HEK293 (cell line): ENCODE measurements around the gene PHETA1.
"Not testable (repeated sequence)": the region's sequence is repeated elsewhere in the genome, so short reads cannot be mapped to it uniquely, and the experiment has no call there.

Experiments used
- CTCF ChIA-PET: fragments of 350-600 bp; formaldehyde crosslinking; extraction: SDS; loops from one replicate; lab custom pipeline; 2021; ENCODE audit warnings: antibody characterized with exemption; lab: Yijun Ruan, JAX
- POLR2A ChIA-PET: fragments of 300-600 bp; formaldehyde crosslinking; extraction: SDS; loops from one replicate; lab custom pipeline; 2020; ENCODE audit warnings: antibody characterized with exemption, inconsistent platforms; lab: Yijun Ruan, JAX
- H3K27ac ChIP-seq: fragments of 200-500 bp; sonication (Bioruptor generic); 2 replicates; pipeline ENCODE4 v1.5.1; 2014; ENCODE audit warnings: low read depth, low read length, control low read depth, inconsistent platforms; ENCODE audit errors: extremely low read depth
- H3K36me3 ChIP-seq, 2 experiments: fragments of 200-500 bp in 1 of 2; sonication (Bioruptor generic) in 1 of 2; 1 replicate in 1 of 2; 2 replicates in 1 of 2; pipeline ENCODE4 v1.5.1; 2014 to 2017; ENCODE audit warnings: inconsistent platforms in 2 of 2, low read length in 2 of 2; ENCODE audit not compliant: control insufficient read depth in 2 of 2, insufficient read depth in 1 of 2
- H3K4me1 ChIP-seq: fragments of 200-500 bp; sonication (Bioruptor generic); 2 replicates; pipeline ENCODE4 v1.5.1; 2014; ENCODE audit warnings: mild to moderate bottlenecking, low read length, inconsistent platforms; ENCODE audit not compliant: control insufficient read depth, insufficient read depth
- H3K4me3 ChIP-seq: 2 replicates; pipeline ENCODE4 v1.5.1; 2011; ENCODE audit warnings: low read depth, mild to moderate bottlenecking, control low read depth, low read length, moderate library complexity
- H3K9me3 ChIP-seq: fragments of 200-500 bp; sonication (Bioruptor generic); 2 replicates; pipeline ENCODE4 v1.5.1; 2014; ENCODE audit warnings: low read depth, low read length, inconsistent platforms; ENCODE audit not compliant: control insufficient read depth, insufficient read depth
- KLF16 ChIP-seq: fragments of 450-650 bp; formaldehyde crosslinking; IDR thresholded peaks from 2 replicates; pipeline ENCODE4 v1.5.1; 2017; ENCODE audit warnings: missing biosample characterization, missing genetic modification characterization
- REPIN1 ChIP-seq: fragments of 450-650 bp; formaldehyde crosslinking; IDR thresholded peaks from 2 replicates; pipeline ENCODE4 v1.5.1; 2017; ENCODE audit warnings: missing biosample characterization, missing genetic modification characterization, low read depth
- SP3 ChIP-seq: fragments of 450-650 bp; formaldehyde crosslinking; IDR thresholded peaks from 2 replicates; pipeline ENCODE4 v1.5.1; 2016; ENCODE audit warnings: missing biosample characterization, missing genetic modification characterization
- ZBTB20 ChIP-seq: fragments of 450-650 bp; formaldehyde crosslinking; IDR thresholded peaks from 2 replicates; pipeline ENCODE4 v1.5.1; 2016; ENCODE audit warnings: missing biosample characterization, missing genetic modification characterization
- ZBTB21 ChIP-seq: fragments of 450-650 bp; formaldehyde crosslinking; IDR thresholded peaks from 2 replicates; pipeline ENCODE4 v1.5.1; 2017; ENCODE audit warnings: missing biosample characterization, missing genetic modification characterization
- ZFHX2 ChIP-seq: fragments of 450-650 bp; formaldehyde crosslinking; conservative IDR thresholded peaks from 2 replicates; pipeline ENCODE4 v1.5.1; 2016; ENCODE audit warnings: missing biosample characterization, missing genetic modification characterization
- ZNF114 ChIP-seq: fragments of 450-650 bp; formaldehyde crosslinking; IDR thresholded peaks from 2 replicates; pipeline ENCODE4 v1.5.0; 2017; ENCODE audit warnings: missing biosample characterization, missing genetic modification characterization
- ZNF394 ChIP-seq: fragments of 450-650 bp; formaldehyde crosslinking; IDR thresholded peaks from 2 replicates; pipeline ENCODE4 v1.5.1; 2016; ENCODE audit warnings: missing biosample characterization, missing genetic modification characterization, mild to moderate bottlenecking, moderate library complexity, borderline replicate concordance
- ZNF518A ChIP-seq: fragments of 450-650 bp; formaldehyde crosslinking; conservative IDR thresholded peaks from 2 replicates; pipeline ENCODE4 v1.5.1; 2016; ENCODE audit warnings: low read depth, missing biosample characterization, missing genetic modification characterization
- ZNF529 ChIP-seq: fragments of 450-650 bp; formaldehyde crosslinking; IDR thresholded peaks from 2 replicates; pipeline ENCODE4 v1.5.1; 2017; ENCODE audit warnings: missing genetic modification characterization, missing biosample characterization; ENCODE audit not compliant: insufficient replicate concordance
- ZNF555 ChIP-seq: fragments of 450-650 bp; formaldehyde crosslinking; conservative IDR thresholded peaks from 2 replicates; pipeline ENCODE4 v1.5.1; 2017; ENCODE audit warnings: missing biosample characterization, mild to moderate bottlenecking, missing genetic modification characterization, inconsistent platforms
- ZNF596 ChIP-seq: fragments of 450-650 bp; IDR thresholded peaks from 2 replicates; pipeline ENCODE4 v1.5.0; 2018; ENCODE audit warnings: missing biosample characterization, mild to moderate bottlenecking, missing genetic modification characterization, moderate library complexity
- ZNF610 ChIP-seq: fragments of 450-650 bp; formaldehyde crosslinking; IDR thresholded peaks from 2 replicates; pipeline ENCODE4 v1.5.1; 2016; ENCODE audit warnings: missing biosample characterization, missing genetic modification characterization, borderline replicate concordance
- ZSCAN16 ChIP-seq: fragments of 450-650 bp; formaldehyde crosslinking; IDR thresholded peaks from 2 replicates; pipeline ENCODE4 v1.5.1; 2016; ENCODE audit warnings: missing biosample characterization, missing genetic modification characterization
- ZSCAN30 ChIP-seq: fragments of 450-650 bp; IDR thresholded peaks from 2 replicates; pipeline ENCODE4 v1.5.1; 2018; ENCODE audit warnings: missing biosample characterization, mild to moderate bottlenecking, missing genetic modification characterization, moderate library complexity
- TF ChIP-seq, protein P1 (sequence below): fragments of 450-650 bp; formaldehyde crosslinking; IDR thresholded peaks from 2 replicates; pipeline ENCODE4 v1.5.1; 2016; ENCODE audit warnings: missing biosample characterization, missing genetic modification characterization

PHETA1 gene

DNA sequence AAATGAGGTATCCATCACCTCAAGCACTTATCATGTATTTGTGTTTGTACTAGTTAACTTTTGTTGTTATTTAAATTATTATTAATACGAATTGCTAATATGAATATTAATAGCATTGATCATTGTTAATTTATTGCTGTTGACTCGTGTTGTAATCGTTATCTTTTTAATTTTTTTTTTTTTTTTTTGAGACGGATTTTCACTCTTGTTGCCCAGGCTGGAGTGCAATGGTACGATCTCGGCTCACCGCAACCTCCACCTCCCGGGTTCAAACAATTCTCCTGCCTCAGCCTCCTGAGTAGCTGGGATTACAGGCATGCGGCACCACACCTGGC, 33.6 kb upstream of the PHETA1 start:
- H3K36me3 ChIP-seq, H3K4me3 ChIP-seq, H3K27ac ChIP-seq, H3K4me1 ChIP-seq, POLR2A ChIA-PET, H3K9me3 ChIP-seq: not testable (repeated sequence)
- CTCF ChIA-PET, result interaction anchor here (0.6 to 3.3 kb wide), 5 partner anchors 47 to 759 kb away, joined by 3 to 34 read pairs (median 3); no protein-coding TSS in a partner anchor

- TF ChIP-seq ZNF610 (tag by site-specific recombination) (no peak), ZNF555 (no peak), ZNF529 (tag by site-specific recombination) (no peak), ZBTB20 (tag by site-specific recombination) (no peak), ZFHX2 (tag by site-specific recombination) (no peak), KLF16 (tag by site-specific recombination) (no peak), ZSCAN16 (tag by site-specific recombination) (no peak), REPIN1 (tag by site-specific recombination) (no peak), ZBTB21 (tag by site-specific recombination) (no peak), ZNF518A (tag by site-specific recombination) (no peak), ZNF394 (tag by site-specific recombination) (no peak), ZSCAN30 (tag by site-specific recombination) (no peak), ZNF596 (tag by site-specific recombination) (no peak), SP3 (tag by site-specific recombination) (no peak), ZNF114 (no peak)
- TF ChIP-seq, protein P1, sequence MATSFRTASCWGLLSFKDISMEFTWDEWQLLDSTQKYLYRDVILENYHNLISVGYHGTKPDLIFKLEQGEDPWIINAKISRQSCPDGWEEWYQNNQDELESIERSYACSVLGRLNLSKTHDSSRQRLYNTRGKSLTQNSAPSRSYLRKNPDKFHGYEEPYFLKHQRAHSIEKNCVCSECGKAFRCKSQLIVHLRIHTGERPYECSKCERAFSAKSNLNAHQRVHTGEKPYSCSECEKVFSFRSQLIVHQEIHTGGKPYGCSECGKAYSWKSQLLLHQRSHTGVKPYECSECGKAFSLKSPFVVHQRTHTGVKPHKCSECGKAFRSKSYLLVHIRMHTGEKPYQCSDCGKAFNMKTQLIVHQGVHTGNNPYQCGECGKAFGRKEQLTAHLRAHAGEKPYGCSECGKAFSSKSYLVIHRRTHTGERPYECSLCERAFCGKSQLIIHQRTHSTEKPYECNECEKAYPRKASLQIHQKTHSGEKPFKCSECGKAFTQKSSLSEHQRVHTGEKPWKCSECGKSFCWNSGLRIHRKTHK (tag by site-specific recombination), result no peak
- Histone ChIP-seq H3K9me3 (no peaks in the 10 kb centered on the region), H3K4me3 (no peak overlapping the region), H3K4me1 (no peaks in the 10 kb centered on the region), H3K36me3 (no peaks in the 10 kb centered on the region), H3K27ac (no peak overlapping the region)
- ChIA-PET POLR2A (no interaction called here), CTCF (interaction anchor here (0.5 to 6.7 kb wide), 4 partner anchors 11 to 193 kb away, joined by 3 to 217 read pairs (median 4); no protein-coding TSS in a partner anchor)
These were observed 32.3 kb upstream of the PHETA1 start for GRCh38 chr12:111401167-111401605.
